ENCODE data around the gene SLC25A22. TPM values are rescaled to one million over a fixed set of nuclear protein-coding genes. Genes with fewer than 3 reads are reported as not detected.
A peak's percentile ranks its signal among the peaks of the same experiment; 100 is the strongest.

SLC25A22 gene
- polyA plus RNA-seq, 2 of the 4 experiments (the other 2 are of a cell fraction) = 13.5 to 18.7 TPM

DNA sequence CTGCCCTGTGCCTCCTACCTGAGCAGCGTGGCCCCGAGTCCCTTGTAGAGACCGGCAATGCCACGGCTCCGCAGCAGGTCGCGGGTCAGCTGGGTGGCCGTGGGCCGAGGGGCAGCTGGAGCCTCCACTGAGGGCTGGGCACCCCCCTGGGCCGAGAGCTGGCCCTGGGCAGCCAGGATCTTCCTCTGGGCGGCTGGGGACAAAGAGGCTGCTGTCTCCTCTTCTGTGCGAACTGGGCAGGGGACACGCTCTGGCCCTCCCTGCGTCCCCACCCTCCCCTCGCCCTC, 5.6 kb downstream of the SLC25A22 start (continued):
- no peak for TF ChIP-seq KDM1A (IDR thresholded peaks at IDR 0.05; ENCODE audit: low read depth)
- no peak for TF ChIP-seq TFCP2L1 (CRISPR knock-in tag; IDR thresholded peaks at IDR 0.05)

DNA sequence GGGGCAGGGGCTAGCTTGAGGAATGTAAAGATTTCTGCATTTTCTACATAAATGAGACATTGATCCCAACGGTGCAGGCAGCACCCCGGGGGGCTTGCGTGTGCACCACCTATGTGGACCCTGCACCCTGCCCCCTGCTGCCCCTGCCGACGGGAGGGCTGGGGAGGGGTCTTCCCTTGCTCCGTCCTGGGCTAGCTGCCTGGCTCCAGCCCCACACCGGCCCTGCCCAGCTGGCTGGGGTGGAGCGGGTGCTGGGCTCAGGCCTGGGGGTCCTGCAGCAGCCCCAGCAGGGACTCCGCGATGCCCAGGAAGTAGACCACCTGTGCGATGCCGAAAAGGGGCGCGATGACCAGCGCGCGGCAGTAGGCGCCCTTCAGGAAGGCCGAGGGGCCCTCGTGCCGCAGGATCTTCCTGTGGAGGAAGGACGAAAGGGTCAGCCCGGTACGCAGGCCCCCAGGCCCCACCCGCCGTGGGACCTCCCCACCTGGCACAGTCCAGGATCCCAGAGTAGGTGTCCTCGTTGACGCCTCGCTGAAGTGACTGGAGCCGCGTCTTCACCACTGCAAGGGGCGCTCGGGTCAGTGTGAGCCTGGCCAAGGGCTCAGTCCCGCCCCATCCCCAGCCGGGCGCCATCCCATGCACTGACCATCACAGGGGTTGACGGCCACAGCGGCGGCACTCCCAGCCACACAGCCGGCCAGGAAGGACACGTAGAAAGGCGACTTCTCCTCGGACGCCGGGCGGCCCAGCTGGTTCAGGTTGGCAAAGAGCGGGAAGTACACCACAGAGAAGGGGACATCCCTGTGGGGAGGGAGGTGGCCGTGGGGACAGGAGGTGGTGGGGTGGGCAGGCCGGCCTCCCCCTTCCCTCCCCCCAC, 6.2 kb downstream of the SLC25A22 start:
- ATAC-seq = no peak
- CTCF ChIA-PET = interaction anchor here (0.6 to 1.0 kb wide), 2 partner anchors 49 to 65 kb away, joined by 3 read pairs; no protein-coding TSS in a partner anchor

DNA sequence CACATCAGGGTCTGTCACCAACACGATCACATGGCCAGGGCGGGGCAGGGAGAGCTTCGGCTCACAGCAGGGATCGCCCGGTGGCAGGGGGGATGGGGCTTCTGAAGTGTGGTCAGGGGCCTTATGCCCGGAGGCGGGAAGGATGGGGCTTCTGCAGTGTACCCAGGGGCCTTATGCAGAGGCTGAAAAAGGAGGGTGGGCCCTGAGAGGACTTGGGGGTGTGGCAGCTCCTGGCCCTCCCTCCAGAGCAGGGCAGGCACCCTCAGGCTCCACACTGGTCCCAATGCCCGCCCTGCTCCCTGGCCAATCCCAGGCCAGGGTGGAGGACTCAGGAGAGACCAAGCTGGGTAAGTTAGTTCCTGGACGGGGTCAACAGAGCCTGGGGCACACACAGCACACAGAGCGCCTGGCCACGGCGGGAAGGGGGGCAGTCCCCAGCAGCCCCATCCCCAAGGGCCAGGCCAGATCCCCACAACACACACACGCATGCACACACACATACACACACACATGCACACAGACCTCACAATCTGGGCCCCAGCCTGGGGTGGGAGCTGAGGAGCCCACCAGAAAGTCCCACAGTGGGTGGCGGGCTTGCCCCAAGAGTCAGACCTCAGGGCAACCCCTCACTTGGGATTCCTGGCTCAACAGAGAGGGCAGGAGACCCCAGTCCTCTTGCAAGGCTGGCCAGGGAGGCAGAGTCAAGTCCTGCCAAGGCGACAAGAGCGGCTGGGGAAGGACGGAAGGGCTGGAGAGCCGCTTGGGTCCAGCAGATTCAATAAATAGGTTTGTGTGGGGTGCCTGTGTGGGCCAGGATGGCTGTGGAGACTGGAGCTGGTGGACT, 7.1 kb downstream of the SLC25A22 start:
- TF ChIP-seq, protein P1, sequence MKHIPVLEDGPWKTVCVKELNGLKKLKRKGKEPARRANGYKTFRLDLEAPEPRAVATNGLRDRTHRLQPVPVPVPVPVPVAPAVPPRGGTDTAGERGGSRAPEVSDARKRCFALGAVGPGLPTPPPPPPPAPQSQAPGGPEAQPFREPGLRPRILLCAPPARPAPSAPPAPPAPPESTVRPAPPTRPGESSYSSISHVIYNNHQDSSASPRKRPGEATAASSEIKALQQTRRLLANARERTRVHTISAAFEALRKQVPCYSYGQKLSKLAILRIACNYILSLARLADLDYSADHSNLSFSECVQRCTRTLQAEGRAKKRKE (CRISPR knock-in tag; IDR thresholded peaks at IDR 0.05; ENCODE audit: low read depth) = no peak
- TF ChIP-seq FOSL2 (IDR thresholded peaks at IDR 0.05) (no peak), FOSL2 (CRISPR knock-in tag; IDR thresholded peaks at IDR 0.05) (no peak), NPAS2 (CRISPR knock-in tag; IDR thresholded peaks at IDR 0.05; ENCODE audit: borderline replicate concordance) (no peak), EHMT2 (IDR thresholded peaks at IDR 0.05; ENCODE audit: low read depth) (no peak), JUN (IDR thresholded peaks at IDR 0.05) (peak in 1 of 2 experiments; percentile 24; a peak in 1 of 5 replicates), RCOR1 (IDR thresholded peaks at IDR 0.05; ENCODE audit: low read depth, low read length) (no peak), ZNF302 (CRISPR knock-in tag; IDR thresholded peaks at IDR 0.05) (no peak), FOXS1 (CRISPR knock-in tag; IDR thresholded peaks at IDR 0.05) (no peak)
- TF ChIP-seq, protein P2, sequence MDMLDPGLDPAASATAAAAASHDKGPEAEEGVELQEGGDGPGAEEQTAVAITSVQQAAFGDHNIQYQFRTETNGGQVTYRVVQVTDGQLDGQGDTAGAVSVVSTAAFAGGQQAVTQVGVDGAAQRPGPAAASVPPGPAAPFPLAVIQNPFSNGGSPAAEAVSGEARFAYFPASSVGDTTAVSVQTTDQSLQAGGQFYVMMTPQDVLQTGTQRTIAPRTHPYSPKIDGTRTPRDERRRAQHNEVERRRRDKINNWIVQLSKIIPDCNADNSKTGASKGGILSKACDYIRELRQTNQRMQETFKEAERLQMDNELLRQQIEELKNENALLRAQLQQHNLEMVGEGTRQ (IDR thresholded peaks at IDR 0.05) = 0 out of 2 replicates have a peak, but pooled peaks have one; percentile 33
- POLR2A ChIA-PET = interaction anchor here (1.3 to 2.1 kb wide), 4 partner anchors 12 to 18 kb away, joined by 3 to 9 read pairs (median 4); partner anchors contain the start of genes GATD1 and RPLP2
- H3K4me3 ChIP-seq = no peak overlapping the region
- H3K4me1 ChIP-seq = peaks cover 39% of the 10 kb centered on the region
- ATAC-seq (peak; percentile 36 to 83), DNase-seq (ENCODE audit: low read depth in 1 of 2, low spot score in 1 of 2) (peak in 1 of 2 experiments; percentile 74), FAIRE-seq (no peak)
- WGBS (ENCODE audit: missing lambda C conversion rate) = 59% methylated on average over 18 of the region's 18 CpGs
- CTCF ChIA-PET = interaction anchor here (0.6 to 1.6 kb wide), 3 partner anchors 8 to 16 kb away, joined by 4 read pairs; no protein-coding TSS in a partner anchor
- H3K9me3 ChIP-seq = no peaks in the 10 kb centered on the region
- H3K27ac ChIP-seq = peak overlapping the region in 1 of 2 experiments; percentile 72; a peak in 1 of 6 replicates
- peak overlapping the region; percentile 77 for H3K4me2 ChIP-seq

More for the DNA sequence above, 6.2 kb downstream of the SLC25A22 start:
- POLR2A ChIA-PET = interaction anchor here (1.3 to 2.1 kb wide), 2 partner anchors 15 to 17 kb away, joined by 3 to 9 read pairs; partner anchors contain the start of genes GATD1 and RPLP2
- 93% methylated on average over 37 of the region's 49 CpGs for WGBS (ENCODE audit: missing lambda C conversion rate)
- DNase-seq (ENCODE audit: low read depth in 1 of 2, low spot score in 1 of 2) (no peak), FAIRE-seq (no peak)
- no peak overlapping the region for H3K4me2 ChIP-seq
- TF ChIP-seq HOXA7 (CRISPR knock-in tag; IDR thresholded peaks at IDR 0.05) (no peak), SREBF2 (IDR thresholded peaks at IDR 0.05) (no peak), JUN (IDR thresholded peaks at IDR 0.05) (no peak), KDM5A (IDR thresholded peaks at IDR 0.05) (no peak), TFCP2L1 (CRISPR knock-in tag; IDR thresholded peaks at IDR 0.05) (no peak), EHF (CRISPR knock-in tag; IDR thresholded peaks at IDR 0.05) (no peak), CHD4 (IDR thresholded peaks at IDR 0.05; ENCODE audit: borderline replicate concordance) (no peak), ZSCAN20 (CRISPR knock-in tag; IDR thresholded peaks at IDR 0.05) (no peak), NPAS2 (CRISPR knock-in tag; IDR thresholded peaks at IDR 0.05; ENCODE audit: borderline replicate concordance) (no peak), RARB (CRISPR knock-in tag; IDR thresholded peaks at IDR 0.05) (no peak)
- TF ChIP-seq, protein P3, sequence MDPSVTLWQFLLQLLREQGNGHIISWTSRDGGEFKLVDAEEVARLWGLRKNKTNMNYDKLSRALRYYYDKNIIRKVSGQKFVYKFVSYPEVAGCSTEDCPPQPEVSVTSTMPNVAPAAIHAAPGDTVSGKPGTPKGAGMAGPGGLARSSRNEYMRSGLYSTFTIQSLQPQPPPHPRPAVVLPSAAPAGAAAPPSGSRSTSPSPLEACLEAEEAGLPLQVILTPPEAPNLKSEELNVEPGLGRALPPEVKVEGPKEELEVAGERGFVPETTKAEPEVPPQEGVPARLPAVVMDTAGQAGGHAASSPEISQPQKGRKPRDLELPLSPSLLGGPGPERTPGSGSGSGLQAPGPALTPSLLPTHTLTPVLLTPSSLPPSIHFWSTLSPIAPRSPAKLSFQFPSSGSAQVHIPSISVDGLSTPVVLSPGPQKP (IDR thresholded peaks at IDR 0.05; ENCODE audit: low read depth, low read length) = no peak
- TF ChIP-seq, protein P4, sequence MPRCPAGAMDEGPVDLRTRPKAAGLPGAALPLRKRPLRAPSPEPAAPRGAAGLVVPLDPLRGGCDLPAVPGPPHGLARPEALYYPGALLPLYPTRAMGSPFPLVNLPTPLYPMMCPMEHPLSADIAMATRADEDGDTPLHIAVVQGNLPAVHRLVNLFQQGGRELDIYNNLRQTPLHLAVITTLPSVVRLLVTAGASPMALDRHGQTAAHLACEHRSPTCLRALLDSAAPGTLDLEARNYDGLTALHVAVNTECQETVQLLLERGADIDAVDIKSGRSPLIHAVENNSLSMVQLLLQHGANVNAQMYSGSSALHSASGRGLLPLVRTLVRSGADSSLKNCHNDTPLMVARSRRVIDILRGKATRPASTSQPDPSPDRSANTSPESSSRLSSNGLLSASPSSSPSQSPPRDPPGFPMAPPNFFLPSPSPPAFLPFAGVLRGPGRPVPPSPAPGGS (IDR thresholded peaks at IDR 0.05) = no peak
- TF ChIP-seq, protein P5, sequence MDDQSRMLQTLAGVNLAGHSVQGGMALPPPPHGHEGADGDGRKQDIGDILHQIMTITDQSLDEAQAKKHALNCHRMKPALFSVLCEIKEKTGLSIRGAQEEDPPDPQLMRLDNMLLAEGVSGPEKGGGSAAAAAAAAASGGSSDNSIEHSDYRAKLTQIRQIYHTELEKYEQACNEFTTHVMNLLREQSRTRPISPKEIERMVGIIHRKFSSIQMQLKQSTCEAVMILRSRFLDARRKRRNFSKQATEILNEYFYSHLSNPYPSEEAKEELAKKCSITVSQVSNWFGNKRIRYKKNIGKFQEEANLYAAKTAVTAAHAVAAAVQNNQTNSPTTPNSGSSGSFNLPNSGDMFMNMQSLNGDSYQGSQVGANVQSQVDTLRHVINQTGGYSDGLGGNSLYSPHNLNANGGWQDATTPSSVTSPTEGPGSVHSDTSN (IDR thresholded peaks at IDR 0.05) = no peak
- TF ChIP-seq, protein P6, sequence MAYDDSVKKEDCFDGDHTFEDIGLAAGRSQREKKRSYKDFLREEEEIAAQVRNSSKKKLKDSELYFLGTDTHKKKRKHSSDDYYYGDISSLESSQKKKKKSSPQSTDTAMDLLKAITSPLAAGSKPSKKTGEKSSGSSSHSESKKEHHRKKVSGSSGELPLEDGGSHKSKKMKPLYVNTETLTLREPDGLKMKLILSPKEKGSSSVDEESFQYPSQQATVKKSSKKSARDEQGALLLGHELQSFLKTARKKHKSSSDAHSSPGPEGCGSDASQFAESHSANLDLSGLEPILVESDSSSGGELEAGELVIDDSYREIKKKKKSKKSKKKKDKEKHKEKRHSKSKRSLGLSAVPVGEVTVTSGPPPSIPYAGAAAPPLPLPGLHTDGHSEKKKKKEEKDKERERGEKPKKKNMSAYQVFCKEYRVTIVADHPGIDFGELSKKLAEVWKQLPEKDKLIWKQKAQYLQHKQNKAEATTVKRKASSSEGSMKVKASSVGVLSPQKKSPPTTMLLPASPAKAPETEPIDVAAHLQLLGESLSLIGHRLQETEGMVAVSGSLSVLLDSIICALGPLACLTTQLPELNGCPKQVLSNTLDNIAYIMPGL (CRISPR knock-in tag; IDR thresholded peaks at IDR 0.05; ENCODE audit: borderline replicate concordance) = no peak
- H3K9me3 ChIP-seq = no peaks in the 10 kb centered on the region
- no peak overlapping the region for H3K27ac ChIP-seq
- no peak overlapping the region for H3K4me3 ChIP-seq
- H3K4me1 ChIP-seq = peaks cover 48% of the 10 kb centered on the region

Measured in A549 (cell line).